ENCODE data around the gene BBX. TPM values are rescaled to one million over a fixed set of nuclear protein-coding genes. Genes with fewer than 3 reads are reported as not detected.
"Not testable (repeated sequence)": the region's sequence is repeated elsewhere in the genome, so short reads cannot be mapped to it uniquely, and the experiment has no call there.

Gene BBX
- total RNA-seq, 1 donor from 2014 or later: 156 TPM

- no peak for DNase-seq (ENCODE audit: low spot score)
Measured at GRCh38 chr3:107542665-107543064, 19.9 kb downstream of the BBX start.

GRCh38 chr3:107543666-107544065, 20.9 kb downstream of the BBX start:
- DNase-seq (ENCODE audit: low spot score): peak; percentile 8

GRCh38 chr3:107545680-107546120, 22.9 kb downstream of the BBX start:
- no peak for DNase-seq (ENCODE audit: low spot score)

- DNase-seq (ENCODE audit: low spot score): no peak
Measured at GRCh38 chr3:107548601-107549000, 25.8 kb downstream of the BBX start.

DNA sequence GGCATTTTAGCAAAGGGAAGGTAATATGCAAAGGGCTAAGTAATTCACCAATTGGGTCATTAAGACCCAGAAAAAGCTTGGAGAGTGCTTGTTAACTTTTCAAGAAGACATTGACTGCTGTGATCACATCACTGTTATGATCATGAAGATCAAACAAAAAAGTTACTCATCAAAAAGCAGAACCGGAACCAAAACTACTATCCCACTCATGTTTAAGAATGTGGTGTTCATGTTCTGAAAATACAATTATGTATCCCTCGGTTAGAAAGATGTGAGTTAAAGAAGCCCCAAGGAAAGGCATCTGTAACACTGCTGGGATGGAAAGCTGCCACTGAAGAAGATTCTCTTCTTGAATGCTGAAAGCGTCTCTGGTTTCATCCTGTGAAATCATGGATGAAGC, 32.6 kb downstream of the BBX start:
- no peak for DNase-seq (ENCODE audit: low spot score)

- DNase-seq (ENCODE audit: low spot score): no peak
Measured at GRCh38 chr3:107557743-107558142, 35.0 kb downstream of the BBX start.

DNA sequence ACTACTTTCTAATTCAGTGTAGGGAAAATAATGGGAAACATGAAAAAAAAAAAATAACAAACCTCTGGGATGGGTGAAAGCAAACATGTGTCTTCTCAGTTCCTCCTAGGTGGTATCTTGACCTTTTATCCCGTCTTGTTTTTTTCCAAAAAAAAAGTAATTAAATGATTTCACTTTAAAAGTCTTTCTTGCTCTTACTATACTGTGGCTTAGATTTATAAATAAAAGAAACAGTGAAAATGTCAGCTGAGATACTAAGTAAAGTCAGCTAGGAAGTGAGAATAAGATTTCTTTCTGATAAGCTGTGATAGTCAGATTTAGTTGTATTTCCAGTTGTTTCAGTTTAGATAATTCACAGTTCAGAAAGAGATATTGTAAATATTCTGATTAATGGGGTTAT, 37.4 kb downstream of the BBX start:
- DNase-seq (ENCODE audit: low spot score): no peak

DNA sequence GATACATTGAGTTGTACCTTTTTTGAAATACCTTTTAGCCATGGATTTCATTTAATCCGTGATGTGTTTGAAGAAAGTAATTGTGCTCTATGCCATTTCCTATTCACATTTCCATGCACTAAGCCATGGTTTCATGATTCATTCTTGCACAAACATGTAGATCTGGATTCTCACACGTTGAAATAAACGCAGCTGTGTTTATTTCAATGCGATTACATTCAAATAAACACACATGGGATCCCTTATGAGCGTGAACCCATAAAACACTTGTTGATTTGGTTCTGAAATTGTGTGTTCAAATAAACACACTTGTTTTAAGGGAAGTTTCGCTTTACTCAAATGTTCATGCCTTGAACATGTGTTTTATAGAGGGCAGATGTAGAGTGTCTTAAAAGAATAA, 39.2 kb downstream of the BBX start:
- DNase-seq (ENCODE audit: low spot score): no peak

- DNase-seq (ENCODE audit: low spot score): no peak
Measured at GRCh38 chr3:107562969-107563529, 40.3 kb downstream of the BBX start.

DNA sequence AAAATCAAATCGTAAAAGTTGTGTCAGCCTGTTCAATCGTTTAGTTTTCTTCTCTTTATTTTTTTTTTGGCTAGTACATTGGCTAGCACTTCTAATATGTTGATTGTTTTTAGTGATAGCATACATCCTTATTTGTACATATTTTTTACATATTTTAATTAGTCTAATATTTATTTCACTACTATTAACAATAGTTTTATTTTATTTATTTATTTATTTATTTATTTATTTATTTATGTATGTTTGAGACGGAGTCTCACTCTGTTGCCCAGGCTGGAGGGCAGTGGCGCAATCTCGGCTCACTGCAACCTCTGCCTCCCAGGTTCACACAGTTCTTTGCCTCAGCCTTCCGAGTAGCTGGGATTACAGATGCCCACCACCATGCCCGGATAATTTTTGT, 42.5 kb downstream of the BBX start:
- not testable (repeated sequence) for DNase-seq (ENCODE audit: low spot score)

GRCh38 chr3:107571089-107571488, 48.3 kb downstream of the BBX start:
- not testable (repeated sequence) for DNase-seq (ENCODE audit: low spot score)

GRCh38 chr3:107571492-107571891, 48.7 kb downstream of the BBX start:
- not testable (repeated sequence) for DNase-seq (ENCODE audit: low spot score)

DNA sequence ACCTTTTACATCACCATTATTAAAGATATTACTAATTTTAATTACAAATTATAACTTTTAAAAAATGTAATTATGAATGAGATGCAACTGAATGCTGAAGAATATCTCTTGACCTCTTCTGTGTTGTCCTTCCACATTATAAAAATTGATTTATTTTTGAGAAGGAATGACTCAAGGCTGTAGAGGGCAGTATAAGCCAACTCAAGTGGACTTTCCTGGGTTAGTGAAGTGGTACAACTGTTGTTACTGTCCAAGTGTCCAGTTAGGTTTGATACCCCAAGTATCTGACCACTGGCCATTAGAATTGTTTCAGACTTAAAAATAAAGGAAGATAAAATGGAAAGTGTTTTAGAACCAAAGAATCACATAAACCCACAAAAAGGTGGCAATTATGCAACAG, 51.9 kb downstream of the BBX start:
- DNase-seq (ENCODE audit: low spot score): peak; percentile 48

GRCh38 chr3:107578091-107578490, 55.3 kb downstream of the BBX start:
- no peak for DNase-seq (ENCODE audit: low spot score)

- no peak for DNase-seq (ENCODE audit: low spot score)
Measured at GRCh38 chr3:107578523-107578922, 55.8 kb downstream of the BBX start.

GRCh38 chr3:107579371-107579770, 56.6 kb downstream of the BBX start:
- no peak for DNase-seq (ENCODE audit: low spot score)

DNA sequence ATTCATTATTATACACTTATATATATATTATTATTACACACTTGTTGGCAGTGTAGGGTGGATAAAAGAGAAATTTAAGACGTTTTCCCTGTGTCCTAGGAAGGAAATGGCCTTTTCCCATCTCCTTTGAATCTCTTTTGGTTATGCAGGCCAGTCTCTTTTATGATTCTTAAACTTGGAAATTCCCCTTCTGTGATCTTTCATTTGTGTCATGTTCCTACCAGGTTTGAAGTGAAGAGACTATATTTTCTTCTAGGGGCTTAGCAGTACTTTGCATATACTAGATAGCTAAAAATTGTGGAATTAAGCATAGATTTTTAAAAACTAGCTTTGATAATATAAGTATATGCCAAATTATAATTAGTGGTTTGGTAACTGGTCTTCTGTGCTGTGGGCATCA, 58.5 kb downstream of the BBX start:
- no peak for DNase-seq (ENCODE audit: low spot score)

DNA sequence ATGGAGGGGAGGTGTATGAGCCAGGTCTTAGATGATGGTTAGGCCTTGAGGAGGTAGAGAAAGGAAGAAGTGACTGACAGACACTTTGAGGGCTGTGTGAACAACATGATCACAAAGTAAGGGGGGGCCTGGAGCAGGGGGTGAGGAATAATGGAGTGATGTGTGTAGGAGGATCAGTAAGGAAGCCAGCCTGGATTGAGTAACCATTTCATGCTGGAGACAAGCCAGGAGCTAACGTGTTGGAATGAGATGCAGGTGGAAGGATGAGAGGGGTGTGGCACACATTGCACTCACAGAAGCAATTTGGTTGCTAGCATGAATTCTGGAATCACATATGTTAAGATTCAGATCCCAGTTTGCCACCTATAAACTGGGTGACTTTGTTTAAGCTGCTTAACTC, 65.5 kb downstream of the BBX start:
- DNase-seq (ENCODE audit: low spot score): no peak

DNA sequence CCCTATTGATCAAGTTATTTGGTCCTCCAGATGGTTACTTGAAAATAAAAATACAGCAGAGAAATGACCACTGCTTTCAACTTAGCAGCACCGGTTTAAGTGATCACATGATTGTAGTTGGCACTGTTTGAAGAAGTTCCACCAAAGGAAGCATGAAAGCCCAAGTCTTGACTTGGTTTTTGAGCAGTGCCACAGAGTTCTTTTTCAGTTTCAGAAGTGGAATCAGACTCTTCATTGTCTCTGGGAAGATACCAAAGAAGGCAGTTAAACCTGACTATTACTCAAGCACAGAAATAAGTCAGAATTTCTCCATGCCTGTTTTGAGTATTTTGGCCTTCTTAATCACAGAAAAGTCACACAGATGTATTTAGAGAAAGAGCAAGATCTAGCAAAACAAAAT, 66.7 kb downstream of the BBX start:
- DNase-seq (ENCODE audit: low spot score): no peak

DNA sequence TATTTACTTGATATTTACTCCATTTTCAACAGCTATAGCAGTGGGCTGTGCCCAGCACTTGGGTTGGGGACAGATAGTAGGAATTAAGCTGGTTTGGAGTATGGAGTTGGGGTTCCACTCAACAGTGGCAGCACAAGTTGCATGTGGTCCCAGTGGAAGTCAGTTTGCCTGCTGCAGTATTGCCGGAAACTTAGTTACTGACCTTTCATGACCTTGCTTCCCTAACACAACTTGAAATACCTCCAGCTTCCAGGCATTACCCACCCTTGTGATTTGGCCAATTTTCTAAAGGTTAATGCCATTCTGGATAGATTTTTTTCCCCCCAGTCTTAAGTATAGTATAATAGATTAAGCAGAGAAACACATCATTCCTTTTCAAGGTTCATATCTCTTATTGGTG, 68.0 kb downstream of the BBX start:
- no peak for DNase-seq (ENCODE audit: low spot score)

- DNase-seq (ENCODE audit: low spot score): no peak
Measured at GRCh38 chr3:107592073-107592472, 69.3 kb downstream of the BBX start.

GRCh38 chr3:107594870-107595269, 72.1 kb downstream of the BBX start:
- no peak for DNase-seq (ENCODE audit: low spot score)

- DNase-seq (ENCODE audit: low spot score): no peak
Measured at GRCh38 chr3:107596639-107597038, 73.9 kb downstream of the BBX start.

Measured in umbilical cord (tissue), 2 donors.